ENCODE measurements around the gene KLF1.

Gene KLF1

GRCh38 chr19:12838182-12838885 lies 48.7 kb downstream of the KLF1 start, which contains the start of gene MAST1:
MAST1 (plus strand) TSS chr19:12838515; CDS start chr19:12838573, 58 bp downstream.
- in situ Hi-C loops (cut with HindIII; ENCODE audit: low pct_ligation_motif_present, low sequenced_read_pairs), result no loop called here
- no peak for DNase-seq
- Histone ChIP-seq H3K27me3 (replicated peaks) (peaks cover 59% of the 10 kb centered on the region), H3K4me3 (ENCODE audit: low read depth, low read length) (peak within 1 kb of the TSS; percentile 15), H3K36me3 (replicated peaks) (no peaks in the 10 kb centered on the region), H3K27ac (no peak within 1 kb of the TSS)
- peak; percentile 32 for TF ChIP-seq CTCF (IDR thresholded peaks at IDR 0.05; ENCODE audit: low read depth, low read length, missing control alignments)

GRCh38 chr19:12837225-12837624 lies 49.8 kb downstream of the KLF1 start:
- Histone ChIP-seq H3K27me3 (replicated peaks) (peaks cover 63% of the 10 kb centered on the region), H3K36me3 (replicated peaks) (no peaks in the 10 kb centered on the region), H3K4me3 (ENCODE audit: low read depth, low read length) (no peak overlapping the region), H3K27ac (no peak overlapping the region)
- DNase-seq, result no peak
- in situ Hi-C loops (cut with HindIII; ENCODE audit: low pct_ligation_motif_present, low sequenced_read_pairs), result no loop called here
- no peak for TF ChIP-seq CTCF (IDR thresholded peaks at IDR 0.05; ENCODE audit: low read depth, low read length, missing control alignments)

GRCh38 chr19:12836529-12836863 lies 50.5 kb downstream of the KLF1 start:
- Histone ChIP-seq H3K36me3 (replicated peaks) (no peaks in the 10 kb centered on the region), H3K27ac (no peak overlapping the region), H3K4me3 (ENCODE audit: low read depth, low read length) (no peak overlapping the region), H3K27me3 (replicated peaks) (peaks cover 61% of the 10 kb centered on the region)
- no peak for DNase-seq
- in situ Hi-C loops (cut with HindIII; ENCODE audit: low pct_ligation_motif_present, low sequenced_read_pairs), result no loop called here
- no peak for TF ChIP-seq CTCF (IDR thresholded peaks at IDR 0.05; ENCODE audit: low read depth, low read length, missing control alignments)

GRCh38 chr19:12834976-12835757 lies 51.8 kb downstream of the KLF1 start:
- no peak for DNase-seq
- Histone ChIP-seq H3K4me3 (ENCODE audit: low read depth, low read length) (no peak overlapping the region), H3K36me3 (replicated peaks) (no peaks in the 10 kb centered on the region), H3K27me3 (replicated peaks) (peaks cover 56% of the 10 kb centered on the region), H3K27ac (no peak overlapping the region)
- no peak for TF ChIP-seq CTCF (IDR thresholded peaks at IDR 0.05; ENCODE audit: low read depth, low read length, missing control alignments)
- in situ Hi-C loops (cut with HindIII; ENCODE audit: low pct_ligation_motif_present, low sequenced_read_pairs), result no loop called here

GRCh38 chr19:12834566-12834943 lies 52.4 kb downstream of the KLF1 start, which contains the start of gene RTBDN:
RTBDN (minus strand) TSS chr19:12834579; CDS start chr19:12829979, 4,600 bp downstream.
- TF ChIP-seq CTCF (IDR thresholded peaks at IDR 0.05; ENCODE audit: low read depth, low read length, missing control alignments), result no peak
- H3K4me3 ChIP-seq (ENCODE audit: low read depth, low read length), result peak within 1 kb of the TSS; percentile 41
- H3K27me3 ChIP-seq (replicated peaks), result peaks cover 53% of the 10 kb centered on the region
- H3K27ac ChIP-seq, result no peak within 1 kb of the TSS
- no peak for DNase-seq
- in situ Hi-C loops (cut with HindIII; ENCODE audit: low pct_ligation_motif_present, low sequenced_read_pairs), result no loop called here
- H3K36me3 ChIP-seq (replicated peaks), result no peaks in the 10 kb centered on the region
